DND-41 (cell line): ENCODE measurements around the gene GPR176.

Experiments
- ATAC-seq: fragments of 200-7000 bp; cut with Tn5 transposase; 3 replicates; pipeline ENCODE4 v1.9.1; 2021; ENCODE audit warnings: low read depth; ENCODE audit not compliant: insufficient read depth
- DNase-seq: peaks from one replicate; pipeline ENCODE4 v3.0.0-alpha.2; 2020
- H2AFZ ChIP-seq: 2 replicates; pipeline ENCODE4 v1.6.0; 2012; ENCODE audit warnings: low read depth, low read length
- H3K27ac ChIP-seq: 2 replicates; pipeline ENCODE4 v1.5.1; 2012; ENCODE audit warnings: low read length, inconsistent platforms
- H3K27me3 ChIP-seq: fragments of 200-600 bp; sonication (generic); 2 replicates; pipeline ENCODE4 v1.6.0; 2012; ENCODE audit warnings: low read length, mild to moderate bottlenecking, inconsistent platforms; ENCODE audit not compliant: insufficient read depth, poor library complexity
- H3K36me3 ChIP-seq: 2 replicates; pipeline ENCODE4 v1.5.1; 2012; ENCODE audit warnings: low read length, inconsistent platforms; ENCODE audit not compliant: insufficient read depth
- H3K4me1 ChIP-seq: 2 replicates; pipeline ENCODE4 v1.5.1; 2012; ENCODE audit warnings: mild to moderate bottlenecking, low read length; ENCODE audit not compliant: insufficient read depth
- H3K4me2 ChIP-seq: 2 replicates; pipeline ENCODE4 v1.6.0; 2012; ENCODE audit warnings: mild to moderate bottlenecking, moderate library complexity, low read length, inconsistent platforms; ENCODE audit not compliant: insufficient read depth
- H3K4me3 ChIP-seq, 2 experiments: fragments of 200-600 bp in 1 of 2; shearing (Covaris generic) in 1 of 2; 2 replicates each; pipeline ENCODE4 v1.5.1; 2012 to 2016; ENCODE audit warnings: inconsistent platforms in 2 of 2, low read length in 2 of 2, mild to moderate bottlenecking in 2 of 2, low read depth in 1 of 2, moderate library complexity in 1 of 2
- H3K79me2 ChIP-seq: 2 replicates; pipeline ENCODE4 v1.6.0; 2012; ENCODE audit warnings: low read length, inconsistent platforms; ENCODE audit not compliant: insufficient read depth
- H3K9ac ChIP-seq: 2 replicates; pipeline ENCODE4 v1.6.0; 2012; ENCODE audit warnings: low read depth, mild to moderate bottlenecking, inconsistent platforms, low read length, moderate library complexity
- H3K9me3 ChIP-seq: 2 replicates; pipeline ENCODE4 v1.5.1; 2012; ENCODE audit warnings: low read length, moderate library complexity, mild to moderate bottlenecking, inconsistent platforms; ENCODE audit not compliant: insufficient read depth, severe bottlenecking
- H4K20me1 ChIP-seq: 2 replicates; pipeline ENCODE4 v1.6.0; 2012; ENCODE audit warnings: low read length; ENCODE audit not compliant: insufficient read depth
- EZH2 ChIP-seq: IDR thresholded peaks from 3 replicates; pipeline ENCODE4 v1.6.1; 2012; ENCODE audit warnings: borderline replicate concordance, low read depth, mild to moderate bottlenecking, moderate library complexity, low read length, inconsistent platforms; ENCODE audit not compliant: severe bottlenecking
- TF ChIP-seq, protein P1 (sequence below): IDR thresholded peaks from 2 replicates; pipeline ENCODE4 v1.5.1; 2012; ENCODE audit warnings: borderline replicate concordance, low read length, moderate library complexity, mild to moderate bottlenecking; ENCODE audit not compliant: poor library complexity, severe bottlenecking; ENCODE audit errors: extremely low read depth

GPR176 gene

GRCh38 chr15:39948817-39949216 is 28.8 kb upstream of the GPR176 start:
- no peak for DNase-seq
- TF ChIP-seq, protein P1, sequence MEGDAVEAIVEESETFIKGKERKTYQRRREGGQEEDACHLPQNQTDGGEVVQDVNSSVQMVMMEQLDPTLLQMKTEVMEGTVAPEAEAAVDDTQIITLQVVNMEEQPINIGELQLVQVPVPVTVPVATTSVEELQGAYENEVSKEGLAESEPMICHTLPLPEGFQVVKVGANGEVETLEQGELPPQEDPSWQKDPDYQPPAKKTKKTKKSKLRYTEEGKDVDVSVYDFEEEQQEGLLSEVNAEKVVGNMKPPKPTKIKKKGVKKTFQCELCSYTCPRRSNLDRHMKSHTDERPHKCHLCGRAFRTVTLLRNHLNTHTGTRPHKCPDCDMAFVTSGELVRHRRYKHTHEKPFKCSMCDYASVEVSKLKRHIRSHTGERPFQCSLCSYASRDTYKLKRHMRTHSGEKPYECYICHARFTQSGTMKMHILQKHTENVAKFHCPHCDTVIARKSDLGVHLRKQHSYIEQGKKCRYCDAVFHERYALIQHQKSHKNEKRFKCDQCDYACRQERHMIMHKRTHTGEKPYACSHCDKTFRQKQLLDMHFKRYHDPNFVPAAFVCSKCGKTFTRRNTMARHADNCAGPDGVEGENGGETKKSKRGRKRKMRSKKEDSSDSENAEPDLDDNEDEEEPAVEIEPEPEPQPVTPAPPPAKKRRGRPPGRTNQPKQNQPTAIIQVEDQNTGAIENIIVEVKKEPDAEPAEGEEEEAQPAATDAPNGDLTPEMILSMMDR: no peak
- no peak for TF ChIP-seq EZH2

DNA sequence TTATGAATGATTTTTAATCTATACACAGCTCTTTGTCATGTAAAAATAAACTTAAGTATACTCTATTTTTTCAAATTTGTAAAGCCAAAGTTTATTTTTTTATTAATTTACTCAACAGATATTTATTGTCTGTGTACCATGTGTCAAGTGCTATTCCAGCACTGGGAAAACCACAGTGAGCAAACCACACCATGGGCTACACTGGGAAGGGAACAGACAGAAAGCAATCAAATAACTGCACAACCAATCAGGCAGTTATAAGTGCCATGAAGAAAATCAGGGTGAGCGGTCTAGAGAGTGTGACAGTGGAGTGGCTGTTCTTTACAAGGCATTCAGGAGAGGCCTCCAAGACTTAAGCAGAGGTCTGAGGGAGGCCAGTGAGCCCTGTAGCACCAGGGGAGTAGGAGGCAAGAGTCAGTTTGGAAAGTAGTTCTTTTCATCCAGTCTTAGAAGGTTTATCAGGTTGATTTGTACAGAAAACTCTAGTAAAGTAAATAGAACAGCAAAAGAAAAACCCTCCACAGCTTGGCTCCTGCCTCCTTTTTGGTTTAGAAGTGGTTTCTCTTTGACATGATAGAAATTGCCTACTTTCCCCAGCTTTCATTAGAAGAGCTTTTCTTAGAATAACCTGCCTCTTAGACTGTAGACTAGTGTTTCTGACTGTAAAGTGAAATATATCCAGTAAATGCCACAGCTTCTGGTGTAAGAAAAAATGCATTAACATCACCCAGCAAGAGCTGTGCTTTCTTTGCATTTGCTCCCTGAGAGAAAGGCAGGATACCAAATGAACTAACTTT is 27.5 kb upstream of the GPR176 start:
- Histone ChIP-seq H3K4me2 (no peak overlapping the region), H3K9ac (no peak overlapping the region), H3K9me3 (no peaks in the 10 kb centered on the region), H3K27me3 (no peaks in the 10 kb centered on the region), H4K20me1 (no peaks in the 10 kb centered on the region), H3K36me3 (peaks cover 47% of the 10 kb centered on the region; the same call in 1 of the 2 replicates), H3K4me1 (no peaks in the 10 kb centered on the region), H3K79me2 (no peaks in the 10 kb centered on the region), H2AFZ (no peak overlapping the region), H3K27ac (no peak overlapping the region), H3K4me3 (no peak overlapping the region)
- ATAC-seq (0 out of 3 replicates have a peak, but pooled peaks have one; percentile 39), DNase-seq (no peak)
- no peak for TF ChIP-seq EZH2
- TF ChIP-seq, protein P1: no peak

More at GRCh38 chr15:39948817-39949216, 28.8 kb upstream of the GPR176 start:
- no peak overlapping the region for H3K4me3 ChIP-seq
- H3K36me3 ChIP-seq: peaks cover 48% of the 10 kb centered on the region
- H3K4me2 ChIP-seq: no peak overlapping the region
- no peaks in the 10 kb centered on the region for H3K27me3 ChIP-seq
- no peaks in the 10 kb centered on the region for H4K20me1 ChIP-seq
- H3K27ac ChIP-seq: no peak overlapping the region
- H3K9ac ChIP-seq: no peak overlapping the region
- no peak overlapping the region for H2AFZ ChIP-seq
- no peaks in the 10 kb centered on the region for H3K4me1 ChIP-seq
- no peak for ATAC-seq
- no peaks in the 10 kb centered on the region for H3K79me2 ChIP-seq
- H3K9me3 ChIP-seq: no peaks in the 10 kb centered on the region

GRCh38 chr15:39946862-39947261 is 26.8 kb upstream of the GPR176 start:
- Histone ChIP-seq H3K9me3 (no peaks in the 10 kb centered on the region), H3K79me2 (no peaks in the 10 kb centered on the region), H3K4me1 (no peaks in the 10 kb centered on the region), H3K27ac (no peak overlapping the region), H4K20me1 (no peaks in the 10 kb centered on the region), H2AFZ (no peak overlapping the region), H3K4me2 (no peak overlapping the region), H3K9ac (no peak overlapping the region), H3K4me3 (no peak overlapping the region), H3K36me3 (peaks cover 51% of the 10 kb centered on the region; the same call in 1 of the 2 replicates), H3K27me3 (no peaks in the 10 kb centered on the region)
- TF ChIP-seq EZH2: no peak
- TF ChIP-seq, protein P1: no peak
- no peak for DNase-seq
- ATAC-seq: no peak
